ENCODE results near the gene CAV2.

DNA sequence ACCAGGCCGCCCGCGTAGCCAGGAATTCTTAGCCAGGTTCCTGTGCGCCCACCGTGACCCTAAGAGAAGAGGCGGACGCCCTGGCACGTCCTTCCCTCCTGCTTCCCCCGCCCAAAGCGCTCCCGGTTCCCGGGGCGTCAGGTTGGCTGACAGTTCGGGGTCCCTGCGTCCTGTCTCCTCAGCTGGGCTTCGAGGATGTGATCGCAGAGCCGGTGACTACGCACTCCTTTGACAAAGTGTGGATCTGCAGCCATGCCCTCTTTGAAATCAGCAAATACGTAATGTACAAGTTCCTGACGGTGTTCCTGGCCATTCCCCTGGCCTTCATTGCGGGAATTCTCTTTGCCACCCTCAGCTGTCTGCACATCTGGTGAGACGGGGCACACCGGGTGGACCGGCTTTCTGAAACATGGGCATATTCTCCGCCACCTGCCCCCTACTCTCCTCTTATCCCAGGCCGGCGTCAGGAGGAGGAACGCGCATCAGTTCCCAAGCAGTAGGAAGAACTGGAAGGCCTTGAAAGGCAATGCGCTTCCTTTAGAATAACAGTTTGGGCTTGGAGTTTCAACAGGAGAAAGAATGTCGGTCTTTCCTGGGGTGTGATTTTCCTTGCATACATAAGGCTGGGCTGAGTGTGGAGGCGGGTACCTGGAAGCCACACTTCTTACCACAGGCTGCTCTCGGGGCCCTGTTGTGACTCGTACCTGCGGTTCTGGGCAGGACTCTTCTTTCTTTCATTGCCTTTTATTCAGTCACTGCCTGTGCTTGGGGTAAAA is 728 bp downstream of the CAV2 start:
- TF ChIP-seq, protein P1, sequence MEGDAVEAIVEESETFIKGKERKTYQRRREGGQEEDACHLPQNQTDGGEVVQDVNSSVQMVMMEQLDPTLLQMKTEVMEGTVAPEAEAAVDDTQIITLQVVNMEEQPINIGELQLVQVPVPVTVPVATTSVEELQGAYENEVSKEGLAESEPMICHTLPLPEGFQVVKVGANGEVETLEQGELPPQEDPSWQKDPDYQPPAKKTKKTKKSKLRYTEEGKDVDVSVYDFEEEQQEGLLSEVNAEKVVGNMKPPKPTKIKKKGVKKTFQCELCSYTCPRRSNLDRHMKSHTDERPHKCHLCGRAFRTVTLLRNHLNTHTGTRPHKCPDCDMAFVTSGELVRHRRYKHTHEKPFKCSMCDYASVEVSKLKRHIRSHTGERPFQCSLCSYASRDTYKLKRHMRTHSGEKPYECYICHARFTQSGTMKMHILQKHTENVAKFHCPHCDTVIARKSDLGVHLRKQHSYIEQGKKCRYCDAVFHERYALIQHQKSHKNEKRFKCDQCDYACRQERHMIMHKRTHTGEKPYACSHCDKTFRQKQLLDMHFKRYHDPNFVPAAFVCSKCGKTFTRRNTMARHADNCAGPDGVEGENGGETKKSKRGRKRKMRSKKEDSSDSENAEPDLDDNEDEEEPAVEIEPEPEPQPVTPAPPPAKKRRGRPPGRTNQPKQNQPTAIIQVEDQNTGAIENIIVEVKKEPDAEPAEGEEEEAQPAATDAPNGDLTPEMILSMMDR (conservative IDR thresholded peaks at IDR 0.05): no peak
- TF ChIP-seq EZH2 (IDR thresholded peaks at IDR 0.05; ENCODE audit: low read depth): no peak
